GM10248 (cell line): ENCODE measurements around the gene MEIS1.

Experiments used
- CTCF ChIA-PET: fragments of 300-600 bp; sonication (Branson Sonifier 250); formaldehyde crosslinking; extraction: SDS; loops from one replicate; lab custom pipeline; 2021; ENCODE audit warnings: antibody characterized with exemption; lab: Yijun Ruan, JAX
- POLR2A ChIA-PET: fragments of 350-650 bp; sonication (Branson Sonifier 250); formaldehyde crosslinking; extraction: SDS; loops from one replicate; lab custom pipeline; 2020; ENCODE audit warnings: antibody characterized with exemption; lab: Yijun Ruan, JAX
- DNase-seq: peaks from one replicate; pipeline ENCODE4 v3.0.0; 2012; ENCODE audit errors: extremely low spot score
- CTCF ChIP-seq: IDR thresholded peaks from 2 replicates; pipeline ENCODE4 v1.5.1; 2012; ENCODE audit warnings: mild to moderate bottlenecking, low read depth; ENCODE audit errors: extremely low read depth, missing control alignments, control extremely low read depth

The MEIS1 gene

GRCh38 chr2:66526180-66526579 is 91.3 kb downstream of the MEIS1 start:
- DNase-seq: no peak
- POLR2A ChIA-PET: no interaction called here
- CTCF ChIA-PET: interaction anchor here (2.8 kb wide), 1 partner anchor 10 kb away, joined by 13 read pairs; no protein-coding TSS in a partner anchor
- TF ChIP-seq CTCF: no peak

- POLR2A ChIA-PET: no interaction called here
- no peak for TF ChIP-seq CTCF
- CTCF ChIA-PET: no interaction called here
- no peak for DNase-seq
These were observed 94.2 kb downstream of the MEIS1 start for GRCh38 chr2:66528974-66529724.

- ChIA-PET POLR2A (no interaction called here), CTCF (interaction anchor here (0.9 to 1.3 kb wide), 3 partner anchors 9 to 253 kb away, joined by 3 to 4 read pairs (median 3); no protein-coding TSS in a partner anchor)
- no peak for DNase-seq
- TF ChIP-seq CTCF: no peak
These were observed 95.7 kb downstream of the MEIS1 start for GRCh38 chr2:66530651-66531050.

- ChIA-PET CTCF (interaction anchor here (0.9 to 1.3 kb wide), 3 partner anchors 9 to 253 kb away, joined by 3 to 4 read pairs (median 3); no protein-coding TSS in a partner anchor), POLR2A (no interaction called here)
- DNase-seq: no peak
- no peak for TF ChIP-seq CTCF
These were observed 96.2 kb downstream of the MEIS1 start for GRCh38 chr2:66531155-66531554.

- no peak for TF ChIP-seq CTCF
- ChIA-PET POLR2A (no interaction called here), CTCF (interaction anchor here (0.9 to 1.3 kb wide), 3 partner anchors 8 to 252 kb away, joined by 3 to 4 read pairs (median 3); no protein-coding TSS in a partner anchor)
- no peak for DNase-seq
These were observed 96.6 kb downstream of the MEIS1 start for GRCh38 chr2:66531567-66531966.

GRCh38 chr2:66532972-66533868 is 98.3 kb downstream of the MEIS1 start:
- no peak for DNase-seq
- CTCF ChIA-PET: no interaction called here
- TF ChIP-seq CTCF: no peak
- POLR2A ChIA-PET: no interaction called here
